Tibial nerve (tissue), 4 donors: Measurements from ENCODE around the gene ARL5C. TPM values are rescaled to one million over a fixed set of nuclear protein-coding genes. Genes with fewer than 3 reads are reported as not detected.

Experiments
- DNase-seq, 2 donors: peaks; one replicate each; pipeline ENCODE4 v3.0.0-alpha.2; 2019; ENCODE audit warnings: low spot score in 2 of 2
- H3K27ac ChIP-seq, 4 donors: fragments of 200-600 bp; sonication (generic) in 3 of 4; one replicate each; pipeline ENCODE4 v1.5.1; 2017 to 2019; ENCODE audit warnings: mild to moderate bottlenecking in 1 of 4
- H3K27me3 ChIP-seq, 2 donors: fragments of 200-600 bp; sonication (generic) in 1 of 2; one replicate each; pipeline versions ENCODE4 v1.5.1 to v1.6.0; 2017 to 2019
- H3K36me3 ChIP-seq, 3 donors: fragments of 200-600 bp; sonication (generic); one replicate each; pipeline ENCODE4 v1.5.1; 2018 to 2019
- H3K4me1 ChIP-seq, 4 donors: fragments of 200-600 bp; sonication (generic) in 3 of 4; one replicate each; pipeline ENCODE4 v1.5.1; 2017 to 2019
- H3K4me3 ChIP-seq, 4 donors: fragments of 200-600 bp; sonication (generic) in 3 of 4; one replicate each; pipeline ENCODE4 v1.5.1; 2017 to 2019; ENCODE audit warnings: mild to moderate bottlenecking in 1 of 4, moderate library complexity in 1 of 4
- H3K9me3 ChIP-seq, 4 donors: fragments of 200-600 bp; sonication (generic) in 3 of 4; one replicate each; pipeline ENCODE4 v1.5.1; 2017 to 2019
- EP300 ChIP-seq, 2 donors: sonication (generic); formaldehyde crosslinking; IDR thresholded peaks; one replicate each; pipeline ENCODE4 v1.6.1; 2017; ENCODE audit warnings: antibody characterized with exemption in 2 of 2, mild to moderate bottlenecking in 1 of 2
- POLR2A ChIP-seq, 2 donors: fragments of 450-650 bp; IDR thresholded peaks; one replicate each; pipeline ENCODE4 v1.6.1; 2017; ENCODE audit warnings: antibody characterized with exemption in 2 of 2, mild to moderate bottlenecking in 2 of 2, moderate library complexity in 2 of 2
- WGBS, 2 donors: methylation state at CpG; one replicate each; pipeline ENCODE4 v1.1.5; 2018; 5-methylcytosine and 5-hydroxymethylcytosine counted together
- total RNA-seq, 4 donors: library from RNA; depleted of rRNA; stranded (reverse); fragments of >200 nt; gene quantifications; one replicate each; pipeline ENCODE4 v1.1.0, GENCODE V29; 2016
- TF ChIP-seq, protein P1 (sequence below), 5 experiments: fragments of 200-600 bp in 3 of 5; fragments of 450-650 bp in 2 of 5; sonication (generic) in 3 of 5; IDR thresholded peaks; one replicate each; pipeline ENCODE4 v1.5.1; 2016 to 2019; ENCODE audit warnings: antibody characterized with exemption in 5 of 5, mild to moderate bottlenecking in 3 of 5, moderate library complexity in 2 of 5

Gene ARL5C
- total RNA-seq, 4 donors from 2014 or later = not detected

DNA sequence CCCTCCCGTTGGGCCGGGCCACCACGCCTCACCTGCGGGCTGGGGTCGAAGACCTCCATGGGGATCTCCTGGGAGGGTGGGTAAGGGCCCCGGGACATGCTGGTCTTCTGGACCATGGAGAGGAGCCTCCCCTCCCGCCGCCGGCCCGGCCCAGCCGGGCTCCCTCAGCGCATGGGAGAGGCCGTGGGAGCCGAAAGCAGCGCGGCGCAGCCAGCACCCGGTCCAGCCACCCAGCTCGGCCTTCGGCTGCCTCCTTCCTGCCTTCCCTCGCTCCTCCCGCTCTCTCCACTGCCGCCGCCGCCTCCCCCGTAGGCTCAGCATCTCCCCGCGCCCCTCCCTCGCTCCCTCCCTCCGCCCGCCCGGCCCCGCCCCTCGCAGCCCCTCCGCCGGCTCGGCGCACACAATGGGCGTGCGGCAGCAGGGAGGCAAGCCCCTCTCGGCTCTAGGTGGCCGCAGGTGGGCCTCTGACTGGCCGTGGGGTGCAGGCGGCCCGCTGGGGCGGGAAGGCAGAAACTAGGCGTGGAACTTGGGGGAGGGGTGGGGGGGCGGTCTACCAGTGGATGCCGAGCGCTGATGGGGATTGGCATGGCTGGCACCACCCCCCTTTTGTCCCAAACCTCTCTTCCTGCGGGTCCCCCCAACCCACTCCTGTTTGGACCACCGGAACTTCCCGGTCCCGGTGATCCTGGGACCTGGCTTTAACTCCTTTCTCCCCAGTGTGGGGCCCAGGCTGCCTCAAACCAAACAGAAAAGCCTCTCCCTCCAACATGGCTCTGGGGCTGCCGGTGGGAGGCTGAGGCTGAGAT lies 31.6 kb upstream of the ARL5C start, which contains the start of gene CACNB1:
Gene CACNB1 (minus strand): TSS at position 290 of the 806 bp plus-strand sequence. CDS start 174 bp downstream, at position 116.
- WGBS, 2 donors = 0 to 1% methylated on average over 29 to 48 of the region's 55 CpGs
- H3K36me3 ChIP-seq = peaks cover 0 to 28% (median 15%) of the 10 kb centered on the region in 3 donors
- peak within 1 kb of the TSS; percentile 61 to 95 (median 74) for H3K4me3 ChIP-seq
- H3K4me1 ChIP-seq = peaks cover 0 to 67% (median 37%) of the 10 kb centered on the region in 4 donors
- no peaks in the 10 kb centered on the region for H3K9me3 ChIP-seq
- TF ChIP-seq, protein P1, sequence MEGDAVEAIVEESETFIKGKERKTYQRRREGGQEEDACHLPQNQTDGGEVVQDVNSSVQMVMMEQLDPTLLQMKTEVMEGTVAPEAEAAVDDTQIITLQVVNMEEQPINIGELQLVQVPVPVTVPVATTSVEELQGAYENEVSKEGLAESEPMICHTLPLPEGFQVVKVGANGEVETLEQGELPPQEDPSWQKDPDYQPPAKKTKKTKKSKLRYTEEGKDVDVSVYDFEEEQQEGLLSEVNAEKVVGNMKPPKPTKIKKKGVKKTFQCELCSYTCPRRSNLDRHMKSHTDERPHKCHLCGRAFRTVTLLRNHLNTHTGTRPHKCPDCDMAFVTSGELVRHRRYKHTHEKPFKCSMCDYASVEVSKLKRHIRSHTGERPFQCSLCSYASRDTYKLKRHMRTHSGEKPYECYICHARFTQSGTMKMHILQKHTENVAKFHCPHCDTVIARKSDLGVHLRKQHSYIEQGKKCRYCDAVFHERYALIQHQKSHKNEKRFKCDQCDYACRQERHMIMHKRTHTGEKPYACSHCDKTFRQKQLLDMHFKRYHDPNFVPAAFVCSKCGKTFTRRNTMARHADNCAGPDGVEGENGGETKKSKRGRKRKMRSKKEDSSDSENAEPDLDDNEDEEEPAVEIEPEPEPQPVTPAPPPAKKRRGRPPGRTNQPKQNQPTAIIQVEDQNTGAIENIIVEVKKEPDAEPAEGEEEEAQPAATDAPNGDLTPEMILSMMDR (IDR thresholded peaks at IDR 0.05) = no peak
- TF ChIP-seq POLR2A (IDR thresholded peaks at IDR 0.05) (peak in 1 of 2 donors; percentile 52), EP300 (IDR thresholded peaks at IDR 0.05) (peak in 1 of 2 donors; percentile 59)
- DNase-seq = peak; percentile 64 to 65
- no peaks in the 10 kb centered on the region for H3K27me3 ChIP-seq
- peak within 1 kb of the TSS; percentile 67 to 97 (median 87) for H3K27ac ChIP-seq

DNA sequence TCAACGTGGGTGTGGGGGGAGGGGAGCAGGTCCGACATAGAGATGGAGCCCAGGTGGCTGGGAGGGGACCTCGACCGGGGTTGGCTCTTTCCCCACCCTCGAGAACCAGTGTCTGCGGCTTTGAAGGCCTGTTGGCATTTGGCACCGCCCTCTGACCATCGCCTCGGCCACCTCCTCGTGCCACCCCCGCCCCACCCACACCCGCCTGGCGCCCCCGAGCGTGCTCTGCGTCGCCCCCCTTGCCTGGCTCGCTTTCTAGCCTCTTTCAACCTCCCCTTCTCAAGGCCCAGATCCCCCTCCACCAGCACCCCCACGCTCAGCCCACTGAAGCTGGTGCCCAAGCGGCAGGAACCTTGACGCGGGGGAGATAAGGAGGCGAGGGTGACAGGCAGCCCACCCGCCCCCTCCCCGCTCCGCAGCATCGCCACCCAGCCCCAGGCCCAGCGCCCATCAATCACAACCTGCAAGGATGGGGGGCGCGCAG lies 30.9 kb upstream of the ARL5C start:
- Histone ChIP-seq H3K27me3 (no peaks in the 10 kb centered on the region), H3K4me3 (peak overlapping the region; percentile 61 to 95 (median 74)), H3K9me3 (no peaks in the 10 kb centered on the region), H3K36me3 (peaks cover 0 to 28% (median 8%) of the 10 kb centered on the region in 3 donors), H3K27ac (peak overlapping the region; percentile 67 to 97 (median 87)), H3K4me1 (peaks cover 0 to 60% (median 33%) of the 10 kb centered on the region in 4 donors)
- TF ChIP-seq, protein P1 (IDR thresholded peaks at IDR 0.05) = no peak
- TF ChIP-seq POLR2A (IDR thresholded peaks at IDR 0.05) (no peak), EP300 (IDR thresholded peaks at IDR 0.05) (no peak)
- DNase-seq = no peak
- WGBS, 2 donors = 0 to 1% methylated on average over 19 to 28 of the region's 30 CpGs

DNA sequence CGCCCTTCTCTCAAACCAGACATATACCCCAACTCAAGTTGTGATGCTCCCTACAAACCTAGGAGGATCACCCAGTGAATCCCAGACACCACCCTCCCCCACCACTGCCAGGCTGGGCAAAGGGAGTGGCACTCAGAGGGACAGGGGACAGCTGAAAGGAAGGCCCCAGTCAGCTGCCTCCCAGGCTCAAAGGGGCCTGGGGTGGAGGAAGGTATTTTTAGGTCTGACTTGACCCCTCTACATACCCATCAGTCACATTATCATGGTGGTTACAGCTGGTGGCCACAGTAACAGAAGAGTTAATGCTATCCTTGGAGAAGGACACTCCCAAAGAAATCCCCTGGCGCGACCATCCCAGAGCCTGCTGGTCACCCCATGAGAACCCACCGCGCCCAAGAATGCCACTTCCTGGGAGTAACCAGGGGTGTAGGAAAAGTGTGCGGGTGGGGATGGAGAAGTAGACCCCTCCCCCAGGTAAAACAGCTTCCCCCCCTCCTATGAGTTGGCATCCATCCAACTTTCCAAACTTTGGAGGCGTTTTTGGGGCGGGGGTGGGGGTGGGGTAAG lies 30.4 kb upstream of the ARL5C start:
- Histone ChIP-seq H3K9me3 (no peaks in the 10 kb centered on the region), H3K4me3 (peak overlapping the region; percentile 61 to 95 (median 74)), H3K27ac (peak overlapping the region; percentile 67 to 97 (median 87)), H3K4me1 (peaks cover 0 to 55% (median 28%) of the 10 kb centered on the region in 4 donors), H3K27me3 (no peaks in the 10 kb centered on the region), H3K36me3 (peaks cover 0 to 28% (median 2%) of the 10 kb centered on the region in 3 donors)
- WGBS, 2 donors = 18 to 20% methylated on average over 6 to 8 of the region's 8 CpGs
- TF ChIP-seq POLR2A (IDR thresholded peaks at IDR 0.05) = no peak
- TF ChIP-seq, protein P1 (IDR thresholded peaks at IDR 0.05) = no peak
- TF ChIP-seq EP300 (IDR thresholded peaks at IDR 0.05) = no peak
- DNase-seq = no peak

DNA sequence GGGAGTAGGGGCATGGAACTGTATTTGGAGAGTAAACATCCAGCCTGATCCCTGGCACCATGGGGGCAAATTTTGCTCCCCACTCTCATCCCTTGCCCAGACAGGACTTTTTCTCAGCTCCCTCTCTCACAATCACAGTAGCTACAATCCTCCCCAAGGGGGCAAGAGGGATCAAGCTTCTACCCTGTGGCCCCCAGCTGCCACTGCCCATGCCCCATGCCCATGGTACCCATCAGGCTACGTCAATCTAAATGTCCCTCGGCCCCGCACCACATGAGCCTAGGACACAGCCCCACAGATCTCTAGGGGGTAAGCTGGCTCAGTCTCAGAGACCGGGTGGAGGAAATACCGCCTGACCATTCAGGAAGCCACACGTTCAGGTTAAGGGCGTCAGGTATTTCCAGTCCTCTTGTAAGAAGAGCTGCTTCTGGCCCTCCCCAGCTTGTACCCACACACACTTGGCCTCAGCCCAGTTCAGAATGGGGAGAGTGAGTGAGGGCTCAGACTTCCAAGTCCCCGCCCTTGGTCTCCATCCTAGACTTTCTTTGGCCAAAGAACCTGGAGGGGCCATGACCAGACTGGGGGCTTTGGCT lies 29.7 kb upstream of the ARL5C start:
- peaks cover 0 to 33% (median 0%) of the 10 kb centered on the region in 3 donors for H3K36me3 ChIP-seq
- peak overlapping the region in 1 of 4 donors; percentile 64 for H3K4me3 ChIP-seq
- H3K4me1 ChIP-seq = peaks cover 0 to 48% (median 21%) of the 10 kb centered on the region in 4 donors
- 50 to 59% methylated on average over 6 to 8 of the region's 8 CpGs for WGBS, 2 donors
- no peak for TF ChIP-seq EP300 (IDR thresholded peaks at IDR 0.05)
- TF ChIP-seq, protein P1 (IDR thresholded peaks at IDR 0.05) = no peak
- no peak for TF ChIP-seq POLR2A (IDR thresholded peaks at IDR 0.05)
- no peak for DNase-seq
- no peaks in the 10 kb centered on the region for H3K9me3 ChIP-seq
- peak overlapping the region; percentile 4 to 97 (median 87) for H3K27ac ChIP-seq
- no peaks in the 10 kb centered on the region for H3K27me3 ChIP-seq
